Brain microvascular endothelial cell (primary cell): ENCODE results near the gene YPEL2.

ENCODE experiments used
- DNase-seq: peaks from one replicate; pipeline ENCODE4 v3.0.0-alpha.2; 2020
- H3K27ac ChIP-seq: fragments of 250-450 bp; sonication (Bioruptor Pico); 2 replicates; pipeline ENCODE4 v1.5.1; 2020; ENCODE audit warnings: mild to moderate bottlenecking, moderate library complexity
- H3K27me3 ChIP-seq: fragments of 250-450 bp; sonication (Bioruptor Pico); replicated peaks from 2 replicates; pipeline ENCODE4 v1.5.1; 2020; ENCODE audit warnings: mild to moderate bottlenecking
- H3K36me3 ChIP-seq: fragments of 250-450 bp; sonication (Bioruptor Pico); replicated peaks from 2 replicates; pipeline ENCODE4 v1.5.1; 2020; ENCODE audit warnings: mild to moderate bottlenecking
- H3K4me3 ChIP-seq: 2 replicates; pipeline ENCODE4 v1.5.1; 2011; ENCODE audit warnings: low read depth, mild to moderate bottlenecking, control low read depth, low read length, moderate library complexity
- in situ Hi-C: cut with HindIII; loops from 2 replicates; pipeline ENCODE4 v1.10.0; 2017; ENCODE audit warnings: low sequenced_read_pairs, low pct_ligation_motif_present
- TF ChIP-seq, protein P1 (sequence below): IDR thresholded peaks from 2 replicates; pipeline ENCODE4 v1.5.1; 2011; ENCODE audit warnings: low read depth, mild to moderate bottlenecking, moderate library complexity, low read length, control low read depth, inconsistent platforms; ENCODE audit errors: missing control alignments

YPEL2 gene

DNA sequence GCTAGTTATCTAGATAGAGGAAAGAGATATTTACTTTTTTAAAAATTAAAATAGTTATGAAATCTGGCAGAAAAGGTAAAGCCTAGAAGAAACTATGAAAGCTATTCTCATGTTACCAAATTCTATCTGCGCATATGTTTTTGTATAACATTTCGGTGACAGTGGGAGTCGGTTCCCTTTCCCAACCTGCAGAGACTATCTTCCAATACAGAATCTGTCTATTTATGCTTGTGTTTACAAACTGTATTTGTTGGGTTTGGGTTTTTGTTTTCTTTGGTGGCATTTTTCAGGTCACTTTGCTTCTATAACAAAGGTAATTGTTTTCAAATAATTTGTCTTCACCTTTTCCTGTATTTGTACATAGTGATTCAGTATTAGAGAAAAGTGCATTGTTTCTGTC is 69.8 kb downstream of the YPEL2 start:
- in situ Hi-C loops, result no loop called here
- TF ChIP-seq, protein P1, sequence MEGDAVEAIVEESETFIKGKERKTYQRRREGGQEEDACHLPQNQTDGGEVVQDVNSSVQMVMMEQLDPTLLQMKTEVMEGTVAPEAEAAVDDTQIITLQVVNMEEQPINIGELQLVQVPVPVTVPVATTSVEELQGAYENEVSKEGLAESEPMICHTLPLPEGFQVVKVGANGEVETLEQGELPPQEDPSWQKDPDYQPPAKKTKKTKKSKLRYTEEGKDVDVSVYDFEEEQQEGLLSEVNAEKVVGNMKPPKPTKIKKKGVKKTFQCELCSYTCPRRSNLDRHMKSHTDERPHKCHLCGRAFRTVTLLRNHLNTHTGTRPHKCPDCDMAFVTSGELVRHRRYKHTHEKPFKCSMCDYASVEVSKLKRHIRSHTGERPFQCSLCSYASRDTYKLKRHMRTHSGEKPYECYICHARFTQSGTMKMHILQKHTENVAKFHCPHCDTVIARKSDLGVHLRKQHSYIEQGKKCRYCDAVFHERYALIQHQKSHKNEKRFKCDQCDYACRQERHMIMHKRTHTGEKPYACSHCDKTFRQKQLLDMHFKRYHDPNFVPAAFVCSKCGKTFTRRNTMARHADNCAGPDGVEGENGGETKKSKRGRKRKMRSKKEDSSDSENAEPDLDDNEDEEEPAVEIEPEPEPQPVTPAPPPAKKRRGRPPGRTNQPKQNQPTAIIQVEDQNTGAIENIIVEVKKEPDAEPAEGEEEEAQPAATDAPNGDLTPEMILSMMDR, result no peak

GRCh38 chr17:59401725-59402124 is 70.3 kb downstream of the YPEL2 start:
- TF ChIP-seq, protein P1, result no peak

More for the DNA sequence above, 69.8 kb downstream of the YPEL2 start:
- no peak for DNase-seq
- Histone ChIP-seq H3K27ac (no peak overlapping the region), H3K36me3 (peaks cover 7% of the 10 kb centered on the region), H3K27me3 (no peaks in the 10 kb centered on the region), H3K4me3 (no peak overlapping the region)

DNA sequence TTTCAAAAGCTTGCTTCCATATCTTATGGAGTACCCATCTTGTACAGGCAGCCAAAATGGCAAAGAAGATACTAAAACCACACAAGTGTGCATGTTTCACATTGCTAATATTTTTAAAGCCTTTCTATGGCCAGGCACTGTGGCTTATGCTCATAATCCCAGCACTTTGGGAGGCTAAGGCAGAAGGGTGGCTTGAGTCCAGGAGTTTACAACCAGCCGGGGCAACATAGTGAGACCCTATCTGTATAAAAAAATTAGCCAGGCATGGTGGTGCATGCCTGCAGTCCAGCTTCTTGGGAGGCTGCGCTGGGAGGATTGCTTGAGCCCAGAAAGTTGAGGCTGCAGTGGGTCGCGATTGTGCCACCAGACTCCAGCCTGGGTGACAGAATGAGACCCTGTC is 71.3 kb downstream of the YPEL2 start:
- Histone ChIP-seq H3K27me3 (no peaks in the 10 kb centered on the region), H3K4me3 (no peak overlapping the region), H3K27ac (no peak overlapping the region), H3K36me3 (peaks cover 2% of the 10 kb centered on the region)
- no peak for DNase-seq
- TF ChIP-seq, protein P1, result no peak
- in situ Hi-C loops, result no loop called here

More at GRCh38 chr17:59401725-59402124, 70.3 kb downstream of the YPEL2 start:
- Histone ChIP-seq H3K27ac (no peak overlapping the region), H3K36me3 (peaks cover 7% of the 10 kb centered on the region), H3K27me3 (no peaks in the 10 kb centered on the region), H3K4me3 (no peak overlapping the region)
- in situ Hi-C loops, result no loop called here
- no peak for DNase-seq

DNA sequence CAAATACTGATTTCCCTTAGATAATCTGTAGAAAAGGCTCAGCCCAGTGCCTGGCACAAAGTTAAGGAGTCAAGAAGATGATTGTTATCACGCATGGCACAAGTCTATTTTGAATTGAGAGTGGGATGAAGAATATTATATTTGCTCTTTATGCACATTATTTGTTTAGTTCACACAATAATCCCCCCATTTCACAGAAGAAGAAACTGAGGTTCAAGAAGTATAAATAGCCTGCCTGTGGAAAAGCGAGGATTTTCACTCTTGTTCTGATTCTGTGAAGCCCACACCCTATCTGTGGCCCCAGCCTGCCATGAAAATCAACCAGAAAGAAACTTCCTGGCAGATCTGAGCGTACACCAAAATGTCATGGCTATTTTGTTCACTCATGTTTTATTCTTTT is 73.0 kb downstream of the YPEL2 start:
- Histone ChIP-seq H3K4me3 (no peak overlapping the region), H3K27me3 (no peaks in the 10 kb centered on the region), H3K27ac (no peak overlapping the region), H3K36me3 (no peaks in the 10 kb centered on the region)
- TF ChIP-seq, protein P1, result no peak
- DNase-seq, result no peak
- in situ Hi-C loops, result no loop called here

DNA sequence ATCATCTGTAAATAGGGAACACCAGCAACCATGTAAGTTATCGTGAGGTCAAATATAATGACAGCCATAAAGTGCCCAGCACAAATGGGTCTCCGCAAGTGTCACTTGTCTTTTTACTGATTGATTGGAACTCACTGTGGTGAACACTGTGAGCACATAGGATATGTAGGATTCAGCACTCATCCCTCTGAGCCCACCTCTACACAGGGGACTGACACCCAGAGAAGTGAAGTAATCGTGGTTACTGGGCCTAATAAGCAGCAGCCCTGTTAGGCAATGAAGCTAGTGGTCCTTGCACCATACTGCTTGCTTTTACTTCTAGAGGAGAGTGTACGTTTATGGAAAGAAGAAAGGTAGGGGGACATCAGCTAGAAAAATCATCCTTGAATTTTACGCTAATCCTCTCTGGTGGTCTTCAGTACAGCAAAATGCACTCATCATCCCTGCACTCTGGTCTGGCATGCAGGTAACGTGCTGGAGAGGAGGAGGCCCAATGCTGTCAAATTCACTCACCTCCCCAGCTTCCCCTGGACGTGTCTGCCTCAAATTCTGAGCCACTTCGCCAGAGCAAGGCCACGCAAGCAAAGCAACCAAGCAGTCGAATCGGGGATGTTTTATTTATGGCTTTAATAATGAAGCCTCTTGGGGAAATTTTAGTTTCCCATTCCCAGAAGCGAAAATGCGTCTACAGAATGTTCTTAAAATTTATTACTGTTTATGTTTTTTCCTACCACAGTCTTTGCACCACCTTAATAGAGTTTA is 74.7 kb downstream of the YPEL2 start:
- in situ Hi-C loops, result no loop called here
- Histone ChIP-seq H3K4me3 (no peak overlapping the region), H3K36me3 (no peaks in the 10 kb centered on the region), H3K27ac (no peak overlapping the region), H3K27me3 (no peaks in the 10 kb centered on the region)
- TF ChIP-seq, protein P1, result no peak
- no peak for DNase-seq
